ENCODE results near the gene IFT88.
A peak's percentile ranks its signal among the peaks of the same experiment; 100 is the strongest.

The IFT88 gene

DNA sequence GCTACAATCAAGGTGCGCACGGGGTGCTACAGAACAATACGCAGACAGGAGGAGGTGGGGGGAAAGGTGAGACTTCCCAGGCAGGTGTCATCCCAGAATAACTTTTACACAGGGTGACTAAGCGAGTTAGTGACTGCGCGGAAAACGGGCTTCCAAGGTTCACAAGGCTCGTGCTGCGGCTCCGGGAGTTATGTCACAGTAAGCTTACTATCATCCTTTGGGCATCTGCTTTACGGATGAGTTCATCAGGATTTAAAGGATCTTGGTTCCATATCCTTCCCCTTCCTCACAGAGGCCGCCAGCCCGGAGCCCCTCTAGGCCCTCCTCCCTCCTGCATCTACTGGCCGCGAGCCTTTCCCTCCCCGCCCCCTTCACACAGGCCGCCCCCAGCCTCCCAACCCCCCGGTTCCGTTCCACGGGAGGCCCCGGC is 474 bp upstream of the IFT88 start:
- Histone ChIP-seq H3K27me3 (ENCODE audit: control insufficient read depth, insufficient read depth, low read length, poor library complexity, severe bottlenecking) (no peaks in the 10 kb centered on the region), H3K36me3 (ENCODE audit: control insufficient read depth, insufficient read depth, low read length) (peaks cover 6% of the 10 kb centered on the region), H3K4me3 (ENCODE audit: insufficient read depth, low read depth, low read length) (peak overlapping the region; percentile 65), H3K9me3 (ENCODE audit: control insufficient read depth, low read length) (no peaks in the 10 kb centered on the region), H3K4me1 (ENCODE audit: control insufficient read depth, insufficient read depth, low read length) (peaks cover 3% of the 10 kb centered on the region), H3K27ac (ENCODE audit: insufficient read depth, low read depth, low read length, poor library complexity, severe bottlenecking) (peak overlapping the region; percentile 86)
- 8 to 11% methylated on average over 20 of the region's 21 CpGs for WGBS, 2 experiments

DNA sequence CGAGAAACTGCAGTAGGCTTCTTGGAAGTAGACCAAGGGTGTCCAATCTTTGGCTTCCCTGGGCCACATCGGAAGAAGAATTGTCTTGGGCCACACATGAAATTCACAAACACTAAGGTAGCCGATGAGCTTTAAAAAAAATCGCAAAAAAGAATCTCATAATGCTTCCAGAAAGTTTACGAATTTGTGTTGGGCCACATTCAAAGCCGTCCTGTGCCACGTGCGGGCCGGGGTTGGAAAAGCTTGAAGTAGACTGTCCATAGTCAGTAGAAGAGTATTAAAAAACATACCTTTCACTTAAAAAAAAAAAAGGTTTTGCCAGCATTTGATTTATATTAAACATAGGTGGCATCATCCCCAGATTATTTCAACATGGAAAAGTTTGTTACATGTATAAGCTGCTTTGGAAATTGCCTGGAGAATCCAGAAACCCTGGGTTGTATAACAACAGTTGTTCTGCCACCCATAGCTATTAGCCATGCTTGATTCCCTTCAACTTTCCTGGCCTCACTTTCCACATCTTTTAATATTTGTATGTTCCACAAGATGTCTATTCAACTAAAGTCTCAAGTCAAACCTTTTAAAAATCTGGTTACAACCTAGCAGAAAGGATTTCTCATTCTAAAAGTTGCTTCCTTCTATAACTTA is 1.0 kb downstream of the IFT88 start:
- no peak overlapping the region for H3K27ac ChIP-seq (ENCODE audit: insufficient read depth, low read depth, low read length, poor library complexity, severe bottlenecking)
- peak overlapping the region; percentile 65 for H3K4me3 ChIP-seq (ENCODE audit: insufficient read depth, low read depth, low read length)

DNA sequence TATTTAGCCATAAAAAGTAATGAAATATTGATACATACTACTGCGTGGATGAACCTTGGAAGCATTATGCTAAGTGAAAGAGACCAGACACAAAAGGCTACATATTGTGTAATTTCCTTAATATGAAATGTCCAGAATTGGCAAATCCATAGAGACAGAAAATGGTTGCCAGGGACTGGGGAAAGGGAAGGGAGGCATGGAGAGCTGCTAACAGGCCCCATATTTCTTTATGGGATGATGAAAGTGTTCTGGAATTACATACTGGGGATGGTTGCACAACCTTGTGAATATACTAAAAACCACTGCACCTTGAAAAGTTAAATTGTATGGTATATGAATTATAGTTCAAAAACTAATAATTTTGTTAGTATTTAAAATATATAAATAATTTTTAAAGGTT is 3.6 kb downstream of the IFT88 start:
- WGBS, 2 experiments, result 94 to 100% methylated on average over 1 of the region's 1 CpG
- Histone ChIP-seq H3K9me3 (ENCODE audit: control insufficient read depth, low read length) (no peaks in the 10 kb centered on the region), H3K4me3 (ENCODE audit: insufficient read depth, low read depth, low read length) (no peak overlapping the region), H3K27me3 (ENCODE audit: control insufficient read depth, insufficient read depth, low read length, poor library complexity, severe bottlenecking) (no peaks in the 10 kb centered on the region), H3K36me3 (ENCODE audit: control insufficient read depth, insufficient read depth, low read length) (peaks cover 7% of the 10 kb centered on the region), H3K4me1 (ENCODE audit: control insufficient read depth, insufficient read depth, low read length) (peaks cover 3% of the 10 kb centered on the region), H3K27ac (ENCODE audit: insufficient read depth, low read depth, low read length, poor library complexity, severe bottlenecking) (no peak overlapping the region)

More for the DNA sequence above, 1.0 kb downstream of the IFT88 start:
- 90 to 95% methylated on average over 9 of the region's 9 CpGs for WGBS, 2 experiments
- Histone ChIP-seq H3K36me3 (ENCODE audit: control insufficient read depth, insufficient read depth, low read length) (peaks cover 6% of the 10 kb centered on the region), H3K27me3 (ENCODE audit: control insufficient read depth, insufficient read depth, low read length, poor library complexity, severe bottlenecking) (no peaks in the 10 kb centered on the region), H3K4me1 (ENCODE audit: control insufficient read depth, insufficient read depth, low read length) (peaks cover 3% of the 10 kb centered on the region), H3K9me3 (ENCODE audit: control insufficient read depth, low read length) (no peaks in the 10 kb centered on the region)

DNA sequence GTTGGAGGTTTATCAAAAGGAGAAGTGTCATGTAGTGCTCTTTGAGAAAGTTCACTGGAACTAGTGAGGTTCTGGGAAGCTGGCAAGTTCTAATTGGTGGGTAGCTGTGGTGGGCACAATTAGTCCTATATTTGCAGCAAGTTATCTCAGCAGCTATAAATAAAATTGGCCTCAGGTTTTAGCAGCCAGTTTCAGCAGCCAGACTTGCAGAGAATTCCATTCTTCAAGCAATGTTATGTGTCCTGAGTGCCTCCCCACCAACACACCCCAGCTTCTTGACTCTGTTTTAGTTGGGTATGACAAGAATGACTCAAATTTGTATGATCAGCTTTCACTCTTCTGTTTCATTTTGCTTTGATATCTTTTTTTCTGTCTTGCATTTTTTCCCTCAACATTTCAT is 4.7 kb downstream of the IFT88 start:
- Histone ChIP-seq H3K4me1 (ENCODE audit: control insufficient read depth, insufficient read depth, low read length) (peaks cover 3% of the 10 kb centered on the region), H3K4me3 (ENCODE audit: insufficient read depth, low read depth, low read length) (no peak overlapping the region), H3K27ac (ENCODE audit: insufficient read depth, low read depth, low read length, poor library complexity, severe bottlenecking) (no peak overlapping the region), H3K36me3 (ENCODE audit: control insufficient read depth, insufficient read depth, low read length) (peaks cover 11% of the 10 kb centered on the region), H3K27me3 (ENCODE audit: control insufficient read depth, insufficient read depth, low read length, poor library complexity, severe bottlenecking) (no peaks in the 10 kb centered on the region), H3K9me3 (ENCODE audit: control insufficient read depth, low read length) (no peaks in the 10 kb centered on the region)

DNA sequence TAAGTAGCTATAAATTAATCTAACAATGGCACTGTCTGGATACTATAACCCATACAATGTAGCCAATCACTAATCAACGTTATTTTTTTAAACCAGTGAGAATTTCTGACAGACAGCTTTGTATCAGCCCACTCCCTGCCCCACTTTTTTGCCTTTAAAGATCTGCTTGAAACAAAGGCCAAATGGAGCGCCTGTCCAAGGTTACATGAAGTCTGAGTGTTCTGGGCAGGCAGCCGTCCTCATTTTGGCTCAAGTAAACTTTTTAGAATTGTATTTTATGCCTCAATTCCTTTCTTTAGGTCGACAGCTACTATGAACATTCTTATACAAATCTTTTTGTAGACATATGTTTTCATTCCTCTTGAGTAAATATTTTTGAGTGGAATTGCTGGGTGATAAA is 6.2 kb downstream of the IFT88 start:
- Histone ChIP-seq H3K4me3 (ENCODE audit: insufficient read depth, low read depth, low read length) (no peak overlapping the region), H3K9me3 (ENCODE audit: control insufficient read depth, low read length) (no peaks in the 10 kb centered on the region), H3K4me1 (ENCODE audit: control insufficient read depth, insufficient read depth, low read length) (no peaks in the 10 kb centered on the region), H3K36me3 (ENCODE audit: control insufficient read depth, insufficient read depth, low read length) (peaks cover 16% of the 10 kb centered on the region), H3K27ac (ENCODE audit: insufficient read depth, low read depth, low read length, poor library complexity, severe bottlenecking) (no peak overlapping the region), H3K27me3 (ENCODE audit: control insufficient read depth, insufficient read depth, low read length, poor library complexity, severe bottlenecking) (no peaks in the 10 kb centered on the region)
- WGBS, 2 experiments, result 90 to 99% methylated on average over 3 to 4 of the region's 4 CpGs

DNA sequence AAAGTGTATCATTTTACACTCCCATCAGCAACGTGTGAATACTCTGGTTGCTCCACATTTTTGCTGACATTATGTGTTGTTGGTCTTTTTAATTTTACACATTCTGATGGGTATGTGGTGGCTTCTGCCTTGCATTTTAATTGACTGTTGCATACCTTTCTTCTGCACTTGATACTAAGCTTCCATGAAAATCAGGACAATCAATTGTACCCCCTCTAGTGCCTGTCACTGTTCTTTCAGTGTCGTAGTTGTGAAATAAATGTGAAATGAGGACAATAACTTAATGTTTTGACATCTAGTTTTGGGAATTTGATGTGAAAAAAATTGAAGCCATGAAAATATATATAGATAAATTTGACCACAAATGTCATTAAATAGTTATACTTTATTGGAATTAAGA is 6.7 kb downstream of the IFT88 start:
- Histone ChIP-seq H3K4me1 (ENCODE audit: control insufficient read depth, insufficient read depth, low read length) (no peaks in the 10 kb centered on the region), H3K27me3 (ENCODE audit: control insufficient read depth, insufficient read depth, low read length, poor library complexity, severe bottlenecking) (no peaks in the 10 kb centered on the region), H3K4me3 (ENCODE audit: insufficient read depth, low read depth, low read length) (no peak overlapping the region), H3K36me3 (ENCODE audit: control insufficient read depth, insufficient read depth, low read length) (peaks cover 16% of the 10 kb centered on the region), H3K9me3 (ENCODE audit: control insufficient read depth, low read length) (no peaks in the 10 kb centered on the region), H3K27ac (ENCODE audit: insufficient read depth, low read depth, low read length, poor library complexity, severe bottlenecking) (no peak overlapping the region)
- 83 to 86% methylated on average over 2 of the region's 2 CpGs for WGBS, 2 experiments

DNA sequence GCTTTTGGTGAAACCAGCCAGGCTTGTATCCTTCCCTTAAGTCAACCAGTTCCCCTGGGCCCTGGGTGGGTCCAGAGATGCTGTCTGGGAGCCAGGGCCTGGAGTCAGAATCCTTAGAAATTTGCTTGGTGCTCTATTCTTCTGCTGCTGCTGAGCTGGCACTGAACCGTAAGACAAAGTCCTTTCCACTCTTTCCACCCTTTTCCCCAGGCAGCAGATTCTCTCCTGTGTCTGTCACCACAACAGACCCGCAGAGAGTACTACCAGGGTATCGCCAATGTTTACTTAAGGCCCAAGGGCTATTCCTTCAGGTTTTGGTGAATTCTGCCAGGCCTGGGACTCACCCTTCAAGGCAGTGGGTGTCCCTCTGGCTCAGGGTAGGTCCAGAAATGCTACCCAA is 12.2 kb downstream of the IFT88 start:
- Histone ChIP-seq H3K36me3 (ENCODE audit: control insufficient read depth, insufficient read depth, low read length) (peaks cover 18% of the 10 kb centered on the region), H3K9me3 (ENCODE audit: control insufficient read depth, low read length) (no peaks in the 10 kb centered on the region), H3K4me1 (ENCODE audit: control insufficient read depth, insufficient read depth, low read length) (no peaks in the 10 kb centered on the region), H3K27ac (ENCODE audit: insufficient read depth, low read depth, low read length, poor library complexity, severe bottlenecking) (no peak overlapping the region), H3K4me3 (ENCODE audit: insufficient read depth, low read depth, low read length) (no peak overlapping the region), H3K27me3 (ENCODE audit: control insufficient read depth, insufficient read depth, low read length, poor library complexity, severe bottlenecking) (no peaks in the 10 kb centered on the region)
- WGBS, 2 experiments, result 92 to 95% methylated on average over 3 of the region's 3 CpGs

- Histone ChIP-seq H3K27ac (ENCODE audit: insufficient read depth, low read depth, low read length, poor library complexity, severe bottlenecking) (no peak overlapping the region), H3K4me1 (ENCODE audit: control insufficient read depth, insufficient read depth, low read length) (no peaks in the 10 kb centered on the region), H3K4me3 (ENCODE audit: insufficient read depth, low read depth, low read length) (no peak overlapping the region), H3K9me3 (ENCODE audit: control insufficient read depth, low read length) (no peaks in the 10 kb centered on the region), H3K36me3 (ENCODE audit: control insufficient read depth, insufficient read depth, low read length) (peaks cover 20% of the 10 kb centered on the region), H3K27me3 (ENCODE audit: control insufficient read depth, insufficient read depth, low read length, poor library complexity, severe bottlenecking) (no peaks in the 10 kb centered on the region)
- 90 to 96% methylated on average over 5 of the region's 5 CpGs for WGBS, 2 experiments
These were observed 13.3 kb downstream of the IFT88 start for GRCh38 chr13:20580257-20580656.

GRCh38 chr13:20582026-20582425 is 15.1 kb downstream of the IFT88 start:
- no peak overlapping the region for H3K27ac ChIP-seq (ENCODE audit: insufficient read depth, low read depth, low read length, poor library complexity, severe bottlenecking)
- no peaks in the 10 kb centered on the region for H3K27me3 ChIP-seq (ENCODE audit: control insufficient read depth, insufficient read depth, low read length, poor library complexity, severe bottlenecking)
- 90% methylated on average over 2 of the region's 2 CpGs for WGBS, 2 experiments
- peaks cover 14% of the 10 kb centered on the region for H3K36me3 ChIP-seq (ENCODE audit: control insufficient read depth, insufficient read depth, low read length)
- H3K4me1 ChIP-seq (ENCODE audit: control insufficient read depth, insufficient read depth, low read length), result no peaks in the 10 kb centered on the region
- no peaks in the 10 kb centered on the region for H3K9me3 ChIP-seq (ENCODE audit: control insufficient read depth, low read length)
- no peak overlapping the region for H3K4me3 ChIP-seq (ENCODE audit: insufficient read depth, low read depth, low read length)

GRCh38 chr13:20583803-20584293 is 16.9 kb downstream of the IFT88 start:
- 91% methylated on average over 1 of the region's 1 CpG; no CpG with 5 or more reads in 1 of the 2 experiments for WGBS, 2 experiments
- Histone ChIP-seq H3K4me1 (ENCODE audit: control insufficient read depth, insufficient read depth, low read length) (no peaks in the 10 kb centered on the region), H3K4me3 (ENCODE audit: insufficient read depth, low read depth, low read length) (no peak overlapping the region), H3K27ac (ENCODE audit: insufficient read depth, low read depth, low read length, poor library complexity, severe bottlenecking) (no peak overlapping the region), H3K27me3 (ENCODE audit: control insufficient read depth, insufficient read depth, low read length, poor library complexity, severe bottlenecking) (no peaks in the 10 kb centered on the region), H3K36me3 (ENCODE audit: control insufficient read depth, insufficient read depth, low read length) (peaks cover 9% of the 10 kb centered on the region), H3K9me3 (ENCODE audit: control insufficient read depth, low read length) (no peaks in the 10 kb centered on the region)
